AG04450 (cell line): Measurements from ENCODE around the gene PLPPR4. TPM values are rescaled to one million over a fixed set of nuclear protein-coding genes. Genes with fewer than 3 reads are reported as not detected.

Experiments
- CTCF ChIA-PET: fragments of 300-600, 350-600 bp; formaldehyde crosslinking; extraction: SDS; loops from one replicate; lab custom pipeline; 2022; ENCODE audit warnings: antibody characterized with exemption, inconsistent platforms; lab: Charles Lee
- POLR2A ChIA-PET: fragments of 350-600 bp; formaldehyde crosslinking; extraction: SDS; loops from one replicate; lab custom pipeline; 2021; ENCODE audit warnings: antibody characterized with exemption, inconsistent platforms; lab: Yijun Ruan, JAX
- DNase-seq: peaks from one replicate; pipeline ENCODE4 v3.0.0-alpha.2; 2011; ENCODE audit warnings: low read depth, low spot score
- H3K27ac ChIP-seq: one replicate; pipeline ENCODE4 v1.5.1; 2012; ENCODE audit warnings: low read depth, low read length, control low read depth
- H3K27me3 ChIP-seq: one replicate; pipeline ENCODE4 v1.6.0; 2012; ENCODE audit warnings: low read length; ENCODE audit not compliant: control insufficient read depth, insufficient read depth
- H3K4me3 ChIP-seq: 2 replicates; pipeline ENCODE4 v1.5.1; 2011; ENCODE audit warnings: mild to moderate bottlenecking, low read depth, low read length, control low read depth
- H3K9me3 ChIP-seq: 2 replicates; pipeline ENCODE4 v1.5.1; 2012; ENCODE audit warnings: low read length; ENCODE audit not compliant: control insufficient read depth, insufficient read depth
- CTCF ChIP-seq: IDR thresholded peaks from 2 replicates; pipeline ENCODE4 v1.5.1; 2011; ENCODE audit warnings: low read depth, low read length, control low read depth, inconsistent platforms
- polyA plus RNA-seq: library from polyadenylated mRNA; depleted of rRNA; stranded (reverse); fragments of >200 nt; gene quantifications from 2 replicates; pipeline ENCODE4 v1.2.3, GENCODE V29; 2011

Gene PLPPR4
- polyA plus RNA-seq, 1 experiment, result 5.9 TPM

GRCh38 chr1:99348397-99349132, 84.3 kb downstream of the PLPPR4 start:
- Histone ChIP-seq H3K27me3 (no peaks in the 10 kb centered on the region), H3K4me3 (no peak overlapping the region), H3K27ac (no peak overlapping the region), H3K9me3 (no peaks in the 10 kb centered on the region)
- no peak for DNase-seq
- POLR2A ChIA-PET, result no interaction called here
- TF ChIP-seq CTCF, result no peak
- CTCF ChIA-PET, result interaction anchor here (0.8 kb wide), 1 partner anchor 64 kb away, joined by 3 read pairs; no protein-coding TSS in a partner anchor

DNA sequence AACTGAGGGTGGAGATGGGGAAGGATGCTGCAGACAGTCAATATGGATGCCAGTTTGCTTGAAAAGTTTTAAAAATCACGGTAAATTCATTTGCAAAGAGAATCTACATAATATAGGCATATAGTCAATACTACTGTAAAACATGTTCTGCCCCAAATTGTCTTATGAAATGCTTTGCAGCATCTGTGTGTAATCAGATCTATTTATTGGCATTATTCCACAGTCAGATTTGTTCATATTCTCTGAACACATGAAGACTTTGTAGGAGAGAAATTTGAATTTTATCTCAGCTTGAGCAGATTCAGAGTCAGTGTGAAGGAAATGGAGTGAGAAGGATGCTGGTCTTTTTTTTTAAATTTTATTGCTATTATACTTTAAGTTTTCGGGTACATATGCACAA, 88.5 kb downstream of the PLPPR4 start:
- Histone ChIP-seq H3K4me3 (no peak overlapping the region), H3K27me3 (no peaks in the 10 kb centered on the region), H3K9me3 (no peaks in the 10 kb centered on the region), H3K27ac (no peak overlapping the region)
- POLR2A ChIA-PET, result no interaction called here
- TF ChIP-seq CTCF, result no peak
- CTCF ChIA-PET, result no interaction called here
- DNase-seq, result no peak

- DNase-seq, result no peak
Measured at GRCh38 chr1:99358770-99359169, 94.5 kb downstream of the PLPPR4 start.

More at GRCh38 chr1:99358770-99359169, 94.5 kb downstream of the PLPPR4 start:
- Histone ChIP-seq H3K9me3 (no peaks in the 10 kb centered on the region), H3K4me3 (no peak overlapping the region), H3K27me3 (no peaks in the 10 kb centered on the region), H3K27ac (no peak overlapping the region)
- CTCF ChIA-PET, result interaction anchor here (1.0 kb wide), 1 partner anchor 33 kb away, joined by 3 read pairs; no protein-coding TSS in a partner anchor
- no peak for TF ChIP-seq CTCF
- POLR2A ChIA-PET, result no interaction called here
